MM.1S (cell line): ENCODE measurements around the gene SSH3.
A peak's percentile ranks its signal among the peaks of the same experiment; 100 is the strongest.

Source experiments
- DNase-seq: peaks from one replicate; pipeline ENCODE4 v3.0.0-alpha.2; 2015
- H2AFZ ChIP-seq: fragments of 300-600 bp; sonication (generic); 2 replicates; pipeline ENCODE4 v1.6.0; 2016; ENCODE audit warnings: antibody characterized with exemption, low read length
- H3F3A ChIP-seq: fragments of 300-600 bp; sonication (generic); 2 replicates; pipeline ENCODE4 v1.6.1; 2016; ENCODE audit warnings: mild to moderate bottlenecking, antibody characterized with exemption, low read length, moderate library complexity, mixed read lengths; ENCODE audit not compliant: insufficient read depth
- H3K27ac ChIP-seq: fragments of 300-600 bp; sonication (generic); 2 replicates; pipeline ENCODE4 v1.5.1; 2016; ENCODE audit warnings: mild to moderate bottlenecking, low read length
- H3K27me3 ChIP-seq: fragments of 300-600 bp; sonication (generic); replicated peaks from 2 replicates; pipeline ENCODE4 v1.6.0; 2016; ENCODE audit warnings: low read length; ENCODE audit not compliant: insufficient read depth
- H3K36me3 ChIP-seq: fragments of 300-600 bp; sonication (generic); replicated peaks from 2 replicates; pipeline ENCODE4 v1.6.1; 2016; ENCODE audit warnings: mild to moderate bottlenecking, low read length, mixed read lengths; ENCODE audit not compliant: insufficient read depth
- H3K4me1 ChIP-seq: fragments of 300-600 bp; sonication (generic); 2 replicates; pipeline ENCODE4 v1.6.1; 2016; ENCODE audit warnings: low read length, mixed read lengths
- H3K4me2 ChIP-seq: fragments of 300-600 bp; sonication (generic); 2 replicates; pipeline ENCODE4 v1.6.0; 2016; ENCODE audit warnings: low read depth, low read length
- H3K4me3 ChIP-seq: fragments of 300-600 bp; sonication (generic); 2 replicates; pipeline ENCODE4 v1.5.1; 2016; ENCODE audit warnings: low read length, mixed read lengths
- H3K79me2 ChIP-seq: fragments of 300-600 bp; sonication (generic); 2 replicates; pipeline ENCODE4 v1.6.1; 2016; ENCODE audit warnings: mixed run types, low read length, mixed read lengths
- H3K9ac ChIP-seq: fragments of 300-600 bp; sonication (generic); 2 replicates; pipeline ENCODE4 v1.6.1; 2016; ENCODE audit warnings: low read length, mixed read lengths
- H3K9me2 ChIP-seq: fragments of 300-600 bp; sonication (generic); replicated peaks from 2 replicates; pipeline ENCODE4 v1.6.1; 2016; ENCODE audit warnings: mild to moderate bottlenecking, low read length, mixed read lengths; ENCODE audit not compliant: insufficient read depth
- H3K9me3 ChIP-seq: fragments of 300-600 bp; sonication (generic); replicated peaks from 2 replicates; pipeline ENCODE4 v1.6.1; 2016; ENCODE audit warnings: mild to moderate bottlenecking, low read length, mixed read lengths; ENCODE audit not compliant: insufficient read depth
- H4K20me1 ChIP-seq: fragments of 300-600 bp; sonication (generic); 2 replicates; pipeline ENCODE4 v1.6.1; 2016; ENCODE audit warnings: mild to moderate bottlenecking, low read length, moderate library complexity, mixed read lengths; ENCODE audit not compliant: insufficient read depth
- CTCF ChIP-seq: fragments of 300-600 bp; sonication (generic); IDR thresholded peaks from 2 replicates; pipeline ENCODE4 v1.5.1; 2016; ENCODE audit warnings: antibody characterized with exemption, low read length, mixed read lengths
- EZH2 ChIP-seq: fragments of 300-600 bp; sonication (generic); optimal IDR thresholded peaks from 2 replicates; pipeline ENCODE3; 2017; ENCODE audit warnings: low read depth, mild to moderate bottlenecking, antibody characterized with exemption, low read length, mixed read lengths
- EZH2phosphoT487 ChIP-seq: fragments of 300-600 bp; sonication (generic); IDR thresholded peaks from 2 replicates; pipeline ENCODE4 v1.6.1; 2018; ENCODE audit warnings: antibody characterized with exemption, low read length

The SSH3 gene

GRCh38 chr11:67264877-67265632 is 38.3 kb upstream of the SSH3 start:
- H3K27me3 ChIP-seq: no peaks in the 10 kb centered on the region
- H3K79me2 ChIP-seq: peaks cover 41% of the 10 kb centered on the region
- no peaks in the 10 kb centered on the region for H3K9me3 ChIP-seq
- H3F3A ChIP-seq: peaks cover 24% of the 10 kb centered on the region
- H3K9ac ChIP-seq: no peak overlapping the region
- peaks cover 41% of the 10 kb centered on the region for H3K4me1 ChIP-seq
- H3K4me3 ChIP-seq: no peak overlapping the region
- TF ChIP-seq EZH2: no peak
- TF ChIP-seq EZH2phosphoT487: no peak
- no peak for TF ChIP-seq CTCF
- no peak for DNase-seq
- no peaks in the 10 kb centered on the region for H3K9me2 ChIP-seq
- no peak overlapping the region for H3K27ac ChIP-seq
- no peaks in the 10 kb centered on the region for H3K36me3 ChIP-seq
- H2AFZ ChIP-seq: no peak overlapping the region
- H3K4me2 ChIP-seq: no peak overlapping the region
- peaks cover 11% of the 10 kb centered on the region for H4K20me1 ChIP-seq

GRCh38 chr11:67265633-67266448 is 37.5 kb upstream of the SSH3 start:
- TF ChIP-seq EZH2 (no peak), EZH2phosphoT487 (no peak), CTCF (peak; percentile 53)
- Histone ChIP-seq H3K9me3 (no peaks in the 10 kb centered on the region), H2AFZ (peak overlapping the region; percentile 86), H3K4me2 (peak overlapping the region; percentile 70), H3K36me3 (no peaks in the 10 kb centered on the region), H3K27me3 (no peaks in the 10 kb centered on the region), H3K9ac (peak overlapping the region; percentile 27; the same call in 1 of the 2 replicates), H3K4me1 (peaks cover 49% of the 10 kb centered on the region), H4K20me1 (peaks cover 19% of the 10 kb centered on the region), H3K4me3 (peak overlapping the region; percentile 23; the same call in 1 of the 2 replicates), H3K27ac (no peak overlapping the region), H3F3A (peaks cover 20% of the 10 kb centered on the region), H3K9me2 (no peaks in the 10 kb centered on the region), H3K79me2 (peaks cover 49% of the 10 kb centered on the region)
- DNase-seq: peak; percentile 79

- H3K36me3 ChIP-seq: no peaks in the 10 kb centered on the region
- peak within 1 kb of the TSS; percentile 86 for H2AFZ ChIP-seq
- no peaks in the 10 kb centered on the region for H3K9me2 ChIP-seq
- peaks cover 57% of the 10 kb centered on the region for H3K79me2 ChIP-seq
- TF ChIP-seq EZH2phosphoT487 (no peak), EZH2 (no peak), CTCF (no peak)
- H3K9ac ChIP-seq: peak within 1 kb of the TSS; percentile 92
- no peaks in the 10 kb centered on the region for H3K27me3 ChIP-seq
- peaks cover 25% of the 10 kb centered on the region for H3F3A ChIP-seq
- H3K4me2 ChIP-seq: peak within 1 kb of the TSS; percentile 90
- peaks cover 26% of the 10 kb centered on the region for H4K20me1 ChIP-seq
- no peaks in the 10 kb centered on the region for H3K9me3 ChIP-seq
- H3K4me1 ChIP-seq: peaks cover 57% of the 10 kb centered on the region
- DNase-seq: peak; percentile 55
- peak within 1 kb of the TSS; percentile 81 for H3K4me3 ChIP-seq
- peak within 1 kb of the TSS; percentile 94 for H3K27ac ChIP-seq
These were observed 36.7 kb upstream of the SSH3 start, which contains the start of gene GRK2 for GRCh38 chr11:67266449-67267187. TSS of gene GRK2 (plus strand) at chr11:67266473. CDS start at chr11:67266700, 227 bp downstream.
